PC-3 (cell line): Measurements from ENCODE around the gene VEZT. TPM values are rescaled to one million over a fixed set of nuclear protein-coding genes. Genes with fewer than 3 reads are reported as not detected.
"Not testable (repeated sequence)": the region's sequence is repeated elsewhere in the genome, so short reads cannot be mapped to it uniquely, and the experiment has no call there.

Experiments
- ATAC-seq: fragments of 200-7000 bp; cut with Tn5 transposase; 2 replicates; pipeline ENCODE4 v1.9.1; 2020; ENCODE audit warnings: mild to moderate bottlenecking, moderate library complexity
- BruUV-seq: library from RNA; stranded (reverse); fragments of 400-500 nt; replicated peaks from 2 replicates; lab custom pipeline; 2021; lab: Mats Ljungman, UMichigan
- CTCF ChIA-PET: fragments of 300-600 bp; sonication (Branson Sonifier 250); formaldehyde crosslinking; loops from one replicate; lab custom pipeline; 2022; ENCODE audit warnings: antibody characterized with exemption; lab: Charles Lee
- POLR2A ChIA-PET: fragments of 300-600 bp; sonication (Branson Sonifier 250); formaldehyde crosslinking; loops from one replicate; lab custom pipeline; 2022; ENCODE audit warnings: antibody characterized with exemption; ENCODE audit not compliant: unreplicated experiment; lab: Charles Lee
- DNase-seq: peaks from one replicate; pipeline ENCODE4 v3.0.0-alpha.2; 2015
- H2AFZ ChIP-seq: fragments of 300-600 bp; sonication (generic); 2 replicates; pipeline ENCODE4 v1.6.0; 2016; ENCODE audit warnings: antibody characterized with exemption, low read length
- H3F3A ChIP-seq: fragments of 300-600 bp; sonication (generic); one replicate; pipeline ENCODE4 v1.6.0; 2017; ENCODE audit warnings: antibody characterized with exemption, low read length, control low read depth, mild to moderate bottlenecking; ENCODE audit not compliant: unreplicated experiment
- H3K27ac ChIP-seq: fragments of 300-600 bp; sonication (generic); 2 replicates; pipeline ENCODE4 v1.5.1; 2016; ENCODE audit warnings: mild to moderate bottlenecking, low read length
- H3K27me3 ChIP-seq: fragments of 300-600 bp; sonication (generic); 2 replicates; pipeline ENCODE4 v1.6.1; 2016; ENCODE audit warnings: low read length, mixed read lengths
- H3K36me3 ChIP-seq: fragments of 300-600 bp; sonication (generic); 2 replicates; pipeline ENCODE4 v1.6.1; 2016; ENCODE audit warnings: low read depth, mixed run types, low read length, mixed read lengths
- H3K4me1 ChIP-seq: fragments of 300-600 bp; sonication (generic); 2 replicates; pipeline ENCODE4 v1.5.1; 2016; ENCODE audit warnings: low read length; ENCODE audit not compliant: insufficient read depth
- H3K4me2 ChIP-seq: fragments of 300-600 bp; sonication (generic); 2 replicates; pipeline ENCODE4 v1.6.0; 2016; ENCODE audit warnings: low read length
- H3K4me3 ChIP-seq: fragments of 300-600 bp; sonication (generic); 2 replicates; pipeline ENCODE4 v1.5.1; 2016; ENCODE audit warnings: mild to moderate bottlenecking, low read length, mixed read lengths
- H3K79me2 ChIP-seq: fragments of 300-600 bp; sonication (generic); 2 replicates; pipeline ENCODE4 v1.6.1; 2017; ENCODE audit warnings: low read length, mixed read lengths
- H3K9ac ChIP-seq: fragments of 300-600 bp; sonication (generic); 2 replicates; pipeline ENCODE4 v1.6.0; 2016; ENCODE audit warnings: mild to moderate bottlenecking, low read length
- H3K9me2 ChIP-seq: fragments of 300-600 bp; sonication (generic); replicated peaks from 2 replicates; pipeline ENCODE4 v1.6.1; 2016; ENCODE audit warnings: mixed run types, low read length, mixed read lengths
- H3K9me3 ChIP-seq: fragments of 300-600 bp; sonication (generic); 2 replicates; pipeline ENCODE4 v1.6.1; 2016; ENCODE audit warnings: low read length, mixed read lengths
- H4K20me1 ChIP-seq: fragments of 300-600 bp; sonication (generic); 2 replicates; pipeline ENCODE4 v1.6.1; 2016; ENCODE audit warnings: low read length, mixed read lengths
- CTCF ChIP-seq: fragments of 300-600 bp; sonication (generic); conservative IDR thresholded peaks from 2 replicates; pipeline ENCODE4 v1.5.1; 2017; ENCODE audit warnings: antibody characterized with exemption, low read depth, mild to moderate bottlenecking, low read length
- EZH2 ChIP-seq: fragments of 300-600 bp; sonication (generic); IDR thresholded peaks from one replicate; pipeline ENCODE4 v1.6.1; 2017; ENCODE audit warnings: antibody characterized with exemption, mild to moderate bottlenecking, low read length; ENCODE audit not compliant: unreplicated experiment
- EZH2phosphoT487 ChIP-seq: fragments of 300-600 bp; sonication (generic); IDR thresholded peaks from 2 replicates; pipeline ENCODE4 v1.6.1; 2018; ENCODE audit warnings: mild to moderate bottlenecking, antibody characterized with exemption, low read length, borderline replicate concordance
- intact Hi-C: fragments of 100-400 bp; cut with micrococcal nuclease; formaldehyde crosslinking; loops from 2 replicates; pipeline ENCODE4 v1.9.0; 2023
- total RNA-seq: library from RNA; depleted of rRNA; stranded (reverse); fragments of >200 nt; gene quantifications from 2 replicates; pipeline ENCODE4 v1.2.3, GENCODE V29; 2014

The VEZT gene
- total RNA-seq, 1 experiment from 2014 or later: 83.6 TPM

GRCh38 chr12:95192271-95192670, 25.3 kb upstream of the VEZT start:
- ChIA-PET POLR2A (no interaction called here), CTCF (no interaction called here)
- Histone ChIP-seq H3F3A (no peaks in the 10 kb centered on the region), H4K20me1 (no peaks in the 10 kb centered on the region), H3K4me3 (no peak overlapping the region), H3K27me3 (no peaks in the 10 kb centered on the region), H3K27ac (no peak overlapping the region), H3K4me2 (no peak overlapping the region), H3K9me2 (no peaks in the 10 kb centered on the region), H3K36me3 (no peaks in the 10 kb centered on the region), H3K9me3 (no peaks in the 10 kb centered on the region), H3K9ac (no peak overlapping the region), H3K4me1 (peaks cover 4% of the 10 kb centered on the region), H3K79me2 (peaks cover 44% of the 10 kb centered on the region), H2AFZ (no peak overlapping the region)
- no peak for DNase-seq
- intact Hi-C loops: no loop called here
- ATAC-seq: no peak
- BruUV-seq: no TSS peak
- TF ChIP-seq CTCF: no peak
- TF ChIP-seq EZH2: no peak
- no peak for TF ChIP-seq EZH2phosphoT487

GRCh38 chr12:95193139-95193538, 24.5 kb upstream of the VEZT start:
- Histone ChIP-seq H3K4me2 (no peak overlapping the region), H3K9ac (no peak overlapping the region), H3K9me3 (no peaks in the 10 kb centered on the region), H3K4me1 (peaks cover 4% of the 10 kb centered on the region), H3K4me3 (no peak overlapping the region), H3K79me2 (peaks cover 53% of the 10 kb centered on the region), H3F3A (no peaks in the 10 kb centered on the region), H2AFZ (no peak overlapping the region), H3K27ac (no peak overlapping the region), H3K36me3 (no peaks in the 10 kb centered on the region), H3K9me2 (no peaks in the 10 kb centered on the region), H3K27me3 (no peaks in the 10 kb centered on the region), H4K20me1 (no peaks in the 10 kb centered on the region)
- TF ChIP-seq EZH2phosphoT487: no peak
- no peak for TF ChIP-seq CTCF
- no peak for TF ChIP-seq EZH2
- CTCF ChIA-PET: no interaction called here
- no peak for ATAC-seq
- no TSS peak for BruUV-seq
- DNase-seq: no peak
- intact Hi-C loops: no loop called here
- POLR2A ChIA-PET: interaction anchor here (0.7 kb wide), 1 partner anchor 24 kb away, joined by 7 read pairs; the partner anchor contains the start of genes FGD6 and VEZT

GRCh38 chr12:95195122-95195521, 22.5 kb upstream of the VEZT start:
- no peak for ATAC-seq
- no peak for TF ChIP-seq CTCF
- TF ChIP-seq EZH2: no peak
- TF ChIP-seq EZH2phosphoT487: no peak
- H3K9ac ChIP-seq: no peak overlapping the region
- H3K4me3 ChIP-seq: no peak overlapping the region
- H3K4me2 ChIP-seq: no peak overlapping the region
- no peaks in the 10 kb centered on the region for H3K27me3 ChIP-seq
- no peaks in the 10 kb centered on the region for H3F3A ChIP-seq
- ChIA-PET CTCF (no interaction called here), POLR2A (no interaction called here)
- intact Hi-C loops: no loop called here
- no TSS peak for BruUV-seq
- H3K9me2 ChIP-seq: no peaks in the 10 kb centered on the region
- H3K79me2 ChIP-seq: peaks cover 70% of the 10 kb centered on the region
- no peaks in the 10 kb centered on the region for H3K9me3 ChIP-seq
- no peaks in the 10 kb centered on the region for H4K20me1 ChIP-seq
- H3K27ac ChIP-seq: no peak overlapping the region
- DNase-seq: peak; percentile 35
- H2AFZ ChIP-seq: no peak overlapping the region
- H3K36me3 ChIP-seq: no peaks in the 10 kb centered on the region
- H3K4me1 ChIP-seq: peaks cover 11% of the 10 kb centered on the region

- H3K4me2 ChIP-seq, H3K9ac ChIP-seq, DNase-seq, H3K9me3 ChIP-seq, H4K20me1 ChIP-seq, H3K36me3 ChIP-seq, intact Hi-C loops, H3F3A ChIP-seq, H3K4me3 ChIP-seq, H3K27ac ChIP-seq, CTCF ChIA-PET, ATAC-seq, H3K27me3 ChIP-seq, BruUV-seq, H3K9me2 ChIP-seq, H2AFZ ChIP-seq: not testable (repeated sequence)
- Histone ChIP-seq H3K79me2 (peaks cover 84% of the 10 kb centered on the region), H3K4me1 (peaks cover 30% of the 10 kb centered on the region)
- POLR2A ChIA-PET: interaction anchor here (0.6 kb wide), 1 partner anchor 67 kb away, joined by 3 read pairs; no protein-coding TSS in a partner anchor
Measured at GRCh38 chr12:95196875-95197569, 20.6 kb upstream of the VEZT start.
